Ovary (tissue), 9 donors: ENCODE data around the gene PHETA2. TPM values are rescaled to one million over a fixed set of nuclear protein-coding genes. Genes with fewer than 3 reads are reported as not detected.

Experiments
- DNase-seq, 5 donors: peaks; one replicate each; pipeline ENCODE4 v3.0.0-alpha.2; 2019 to 2020
- H3K27ac ChIP-seq, 2 donors: fragments of 200-600 bp; one replicate each; pipeline versions ENCODE4 v1.5.1 to v1.8.0; 2019 to 2022
- H3K27me3 ChIP-seq: fragments of 200-600 bp; one replicate; pipeline ENCODE4 v1.8.0; 2022
- H3K36me3 ChIP-seq: fragments of 200-600 bp; sonication (generic); one replicate; pipeline ENCODE4 v1.5.1; 2019
- H3K4me1 ChIP-seq: one replicate; pipeline ENCODE4 v1.8.1; 2013; ENCODE audit warnings: mild to moderate bottlenecking, moderate library complexity; ENCODE audit not compliant: insufficient read depth
- H3K4me3 ChIP-seq: fragments of 200-600 bp; sonication (generic); one replicate; pipeline ENCODE4 v1.5.1; 2017
- H3K9me3 ChIP-seq, 2 donors: fragments of 200-600 bp in 1 of 2; sonication (generic) in 1 of 2; one replicate each; pipeline versions ENCODE4 v1.5.1 to v1.8.1; 2013 to 2019; ENCODE audit warnings: mild to moderate bottlenecking in 1 of 2, moderate library complexity in 1 of 2
- EP300 ChIP-seq: sonication (generic); formaldehyde crosslinking; IDR thresholded peaks from one replicate; pipeline ENCODE4 v1.6.1; 2017; ENCODE audit warnings: antibody characterized with exemption
- POLR2A ChIP-seq: fragments of 450-650 bp; IDR thresholded peaks from one replicate; pipeline ENCODE4 v1.6.1; 2017; ENCODE audit warnings: antibody characterized with exemption, mild to moderate bottlenecking, moderate library complexity
- WGBS, 3 donors: extraction: QIAGEN DNeasy Blood & Tissue Kit in 1 of 3; methylation state at CpG; one replicate each; pipeline versions ENCODE4 v1.1.5 to v1.1.7; 2013 to 2017; 5-methylcytosine and 5-hydroxymethylcytosine counted together
- intact Hi-C, 4 donors: fragments of 100-400 bp; cut with DNase I; formaldehyde crosslinking; loops; one replicate each; pipeline versions ENCODE4 v1.11.0 to v1.15.1; 2022 to 2023
- polyA plus RNA-seq, 2 donors: library from polyadenylated mRNA; stranded (reverse); fragments of 200-250 nt in 1 of 2; fragments of 350-450 nt in 1 of 2; fragmentation: Illumina TruSeq in 1 of 2; extraction: RNeasy Lipid Tissue Mini Kit (QIAGEN cat#74804) in 1 of 2; gene quantifications; one replicate each; pipeline ENCODE4 v1.2.3, GENCODE V29; 2013 to 2014
- total RNA-seq, 7 donors: library from RNA; depleted of rRNA in 2 of 7; stranded (reverse); fragments of >200 nt in 2 of 7; fragmentation: NEBNext Ultra II Directional in 3 of 7; extraction: Animal tissue kit (Norgen Biotek cat#: 25700) in 3 of 7; gene quantifications; one replicate each; pipeline versions ENCODE4 v1.1.0 to v1.2.4, GENCODE V29; 2016 to 2023
- TF ChIP-seq, protein P1 (sequence below), 3 donors: fragments of 450-650 bp in 2 of 3; fragments of 200-600 bp in 1 of 3; IDR thresholded peaks; one replicate each; pipeline versions ENCODE4 v1.5.1 to v1.8.0; 2016 to 2022; ENCODE audit warnings: antibody characterized with exemption in 3 of 3, mild to moderate bottlenecking in 1 of 3
- donor health status: DM: no; HTN: no; CAD: no; lungs with moderate emphysema.
- donor health status: DM: no; HTN: no; CAD: no.
- donor health status: Bipolar disorder and iron deficiency.
- donor health status: DM: yes; HTN: yes; CAD: no.
- donor health status: DM: no; HTN: no; CAD: no.
- donor health status: DM: yes; HTN: yes; CAD: no.

The PHETA2 gene
- total and polyA plus RNA-seq, 9 donors = 3.4 to 10.2 (median 8.0) TPM

DNA sequence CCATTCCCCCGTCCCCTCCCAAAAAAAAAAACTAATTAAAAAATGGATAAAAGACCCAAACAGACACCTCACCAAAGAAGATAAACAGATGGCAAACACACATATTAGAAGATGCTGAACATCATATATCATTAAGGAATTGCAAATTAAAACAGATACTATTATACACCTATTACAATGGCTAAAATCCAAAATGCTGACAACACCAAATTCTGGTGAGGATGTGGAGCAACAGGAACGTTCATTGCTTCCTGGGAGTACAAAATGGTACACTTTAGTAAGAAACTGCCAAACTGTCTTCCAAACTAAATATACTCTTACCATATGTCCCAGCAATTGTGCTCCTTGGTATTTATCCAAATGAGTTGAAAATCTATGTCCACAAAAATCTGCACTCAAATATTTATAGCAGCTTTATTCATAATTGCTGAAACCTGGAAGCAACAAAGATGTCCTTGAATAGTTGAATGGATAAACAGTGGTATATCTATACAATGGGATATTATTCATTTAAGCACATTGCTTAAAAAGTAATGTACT is 23.3 kb upstream of the PHETA2 start:
- H3K4me3 ChIP-seq = no peak overlapping the region
- intact Hi-C loops = no loop called here
- WGBS, 3 donors = 54 to 61% (median 57%) methylated on average over 2 of the region's 2 CpGs
- H3K27me3 ChIP-seq = no peaks in the 10 kb centered on the region
- H3K9me3 ChIP-seq = no peaks in the 10 kb centered on the region
- TF ChIP-seq EP300 (no peak), POLR2A (no peak)
- TF ChIP-seq, protein P1, sequence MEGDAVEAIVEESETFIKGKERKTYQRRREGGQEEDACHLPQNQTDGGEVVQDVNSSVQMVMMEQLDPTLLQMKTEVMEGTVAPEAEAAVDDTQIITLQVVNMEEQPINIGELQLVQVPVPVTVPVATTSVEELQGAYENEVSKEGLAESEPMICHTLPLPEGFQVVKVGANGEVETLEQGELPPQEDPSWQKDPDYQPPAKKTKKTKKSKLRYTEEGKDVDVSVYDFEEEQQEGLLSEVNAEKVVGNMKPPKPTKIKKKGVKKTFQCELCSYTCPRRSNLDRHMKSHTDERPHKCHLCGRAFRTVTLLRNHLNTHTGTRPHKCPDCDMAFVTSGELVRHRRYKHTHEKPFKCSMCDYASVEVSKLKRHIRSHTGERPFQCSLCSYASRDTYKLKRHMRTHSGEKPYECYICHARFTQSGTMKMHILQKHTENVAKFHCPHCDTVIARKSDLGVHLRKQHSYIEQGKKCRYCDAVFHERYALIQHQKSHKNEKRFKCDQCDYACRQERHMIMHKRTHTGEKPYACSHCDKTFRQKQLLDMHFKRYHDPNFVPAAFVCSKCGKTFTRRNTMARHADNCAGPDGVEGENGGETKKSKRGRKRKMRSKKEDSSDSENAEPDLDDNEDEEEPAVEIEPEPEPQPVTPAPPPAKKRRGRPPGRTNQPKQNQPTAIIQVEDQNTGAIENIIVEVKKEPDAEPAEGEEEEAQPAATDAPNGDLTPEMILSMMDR (IDR thresholded peaks at IDR 0.05) = no peak
- DNase-seq = no peak
- H3K27ac ChIP-seq = no peak overlapping the region
- H3K36me3 ChIP-seq = no peaks in the 10 kb centered on the region
- H3K4me1 ChIP-seq = no peaks in the 10 kb centered on the region

DNA sequence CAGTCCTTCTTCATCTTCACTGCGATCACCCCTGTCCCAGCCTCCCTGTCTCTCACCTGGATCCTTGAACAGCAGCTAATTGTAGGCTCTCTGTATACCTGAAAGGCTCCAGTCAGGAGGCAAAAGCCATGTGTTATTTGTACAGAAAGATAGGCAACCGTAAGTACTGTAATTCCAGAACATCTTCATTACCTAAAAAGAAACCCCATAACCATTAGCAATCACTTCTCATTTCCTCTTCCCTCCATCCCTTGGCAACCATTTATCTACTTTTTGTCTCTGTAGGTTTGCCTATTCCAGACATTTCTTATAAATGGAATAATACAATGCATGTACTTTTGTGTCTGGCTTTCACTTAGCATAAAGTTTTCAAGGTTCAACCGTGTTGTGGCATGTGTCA is 21.3 kb upstream of the PHETA2 start:
- TF ChIP-seq POLR2A (no peak), EP300 (no peak)
- TF ChIP-seq, protein P1 (IDR thresholded peaks at IDR 0.05) = no peak
- no peak for DNase-seq
- no peaks in the 10 kb centered on the region for H3K36me3 ChIP-seq
- no peaks in the 10 kb centered on the region for H3K9me3 ChIP-seq
- 82 to 87% (median 84%) methylated on average over 3 of the region's 3 CpGs for WGBS, 3 donors
- no peaks in the 10 kb centered on the region for H3K27me3 ChIP-seq
- H3K4me1 ChIP-seq = no peaks in the 10 kb centered on the region
- no peak overlapping the region for H3K4me3 ChIP-seq
- no peak overlapping the region for H3K27ac ChIP-seq
- intact Hi-C loops = no loop called here

DNA sequence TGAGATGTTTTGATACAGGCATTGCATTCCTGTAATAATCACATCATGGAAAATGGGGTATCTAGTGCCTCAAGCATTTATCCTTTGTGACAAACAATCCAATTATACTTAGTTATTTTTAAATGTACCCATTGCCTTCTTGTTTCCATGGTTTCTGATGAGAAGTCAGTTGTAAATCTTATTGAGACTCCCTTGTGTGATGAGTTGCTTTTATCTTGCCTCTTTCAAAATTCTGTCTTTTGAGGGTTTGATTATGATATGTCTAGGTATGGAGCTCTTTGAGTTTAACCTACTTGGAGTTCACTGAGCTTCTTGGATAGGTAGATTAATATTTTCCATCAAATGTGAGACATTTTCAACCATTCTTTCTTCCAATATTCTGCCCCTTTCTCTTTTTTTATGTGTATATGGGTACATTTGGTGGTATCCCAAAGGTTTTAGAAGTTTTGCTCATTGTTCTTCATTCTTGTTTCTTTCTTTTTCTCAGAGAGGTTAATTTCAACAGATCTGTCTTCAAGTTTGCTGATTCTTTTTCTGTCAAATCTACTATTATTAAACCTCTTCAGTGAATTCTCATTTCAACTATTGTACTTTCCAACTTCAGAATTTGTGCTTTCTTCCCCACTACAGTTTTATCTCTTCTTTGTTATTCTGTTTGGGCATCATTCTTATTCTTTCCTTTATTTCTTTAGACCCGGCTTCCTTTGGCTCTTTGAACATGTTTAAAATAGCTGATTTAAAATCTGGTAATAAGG is 17.1 kb upstream of the PHETA2 start:
- Histone ChIP-seq H3K27ac (no peak overlapping the region), H3K9me3 (no peaks in the 10 kb centered on the region), H3K4me1 (no peaks in the 10 kb centered on the region), H3K4me3 (no peak overlapping the region), H3K36me3 (no peaks in the 10 kb centered on the region), H3K27me3 (no peaks in the 10 kb centered on the region)
- intact Hi-C loops = loop anchor here in 1 of 4 donors (5.0 kb wide), 1 partner anchor 45 kb away; no protein-coding TSS in a partner anchor
- no peak for DNase-seq
- WGBS, 3 donors = 96 to 98% (median 97%) methylated on average over 1 of the region's 1 CpG
- TF ChIP-seq, protein P1 (IDR thresholded peaks at IDR 0.05) = no peak

DNA sequence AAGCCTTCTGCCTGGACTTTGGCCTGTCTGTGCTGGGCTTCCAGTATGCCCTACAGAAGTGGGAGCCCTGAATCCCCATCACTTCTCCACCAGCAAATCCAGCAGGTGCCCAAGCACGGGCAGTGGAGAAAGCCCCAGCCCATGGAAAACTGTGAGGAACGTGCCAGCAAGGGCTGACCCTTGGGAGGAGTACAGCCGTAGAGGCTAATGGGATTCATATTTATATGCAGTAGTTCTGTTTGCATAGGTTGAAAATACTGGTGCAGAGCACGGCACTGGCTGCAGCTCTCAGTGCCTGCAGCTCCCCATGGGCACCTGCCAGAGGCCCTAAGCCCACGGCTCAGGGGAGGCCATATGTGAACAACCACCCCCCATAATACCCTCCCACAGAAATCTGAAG is 13.6 kb upstream of the PHETA2 start:
- no peaks in the 10 kb centered on the region for H3K27me3 ChIP-seq
- H3K4me1 ChIP-seq = no peaks in the 10 kb centered on the region
- DNase-seq = peak in 1 of 5 donors; percentile 7
- H3K4me3 ChIP-seq = no peak overlapping the region
- no peak for TF ChIP-seq POLR2A
- TF ChIP-seq EP300 = no peak
- TF ChIP-seq, protein P1 (IDR thresholded peaks at IDR 0.05) = no peak
- H3K36me3 ChIP-seq = no peaks in the 10 kb centered on the region
- WGBS, 3 donors = 86 to 94% (median 88%) methylated on average over 5 of the region's 5 CpGs
- H3K27ac ChIP-seq = no peak overlapping the region
- H3K9me3 ChIP-seq = no peaks in the 10 kb centered on the region
- intact Hi-C loops = no loop called here
